HCT116 (cell line): ENCODE data around the gene DDI2. TPM values are rescaled to one million over a fixed set of nuclear protein-coding genes. Genes with fewer than 3 reads are reported as not detected.

ENCODE experiments used
- ATAC-seq: fragments of 200-7000 bp; cut with Tn5 transposase; 2 replicates; pipeline ENCODE4 v1.9.1; 2020; ENCODE audit warnings: mild to moderate bottlenecking, moderate library complexity
- BruUV-seq: library from RNA; stranded (reverse); fragments of 400-500 nt; replicated peaks from 2 replicates; lab custom pipeline; 2021; lab: Mats Ljungman, UMichigan
- CTCF ChIA-PET: fragments of 300-600 bp; sonication (Branson Sonifier 250); formaldehyde crosslinking; loops from one replicate; lab custom pipeline; 2021; ENCODE audit warnings: antibody characterized with exemption; lab: Charles Lee
- POLR2A ChIA-PET: fragments of 300-600, 350-600 bp; sonication (Branson Sonifier 250); formaldehyde crosslinking; loops from one replicate; lab custom pipeline; 2021; ENCODE audit warnings: antibody characterized with exemption; lab: Charles Lee
- RAD21 ChIA-PET, 2 experiments: fragments of 300-600 bp; sonication (Branson Sonifier 250); formaldehyde crosslinking; loops; one replicate each; lab custom pipeline; 2023; ENCODE audit warnings: low total read pairs in 2 of 2; ENCODE audit not compliant: uncharacterized antibody in 2 of 2, unreplicated experiment in 2 of 2, low non-redundant PET in 1 of 2; lab: Charles Lee
- DNase-seq: peaks from one replicate; pipeline ENCODE4 v3.0.0-alpha.2; 2010; ENCODE audit warnings: low read depth, low spot score
- H2AFZ ChIP-seq: fragments of 200-600 bp; shearing (Covaris generic), sonication (generic); 2 replicates; pipeline ENCODE4 v1.6.1; 2017; ENCODE audit warnings: low read depth, mixed run types, mixed read lengths, antibody characterized with exemption, low read length; ENCODE audit not compliant: poor library complexity, severe bottlenecking
- H3K27ac ChIP-seq: 2 replicates; pipeline ENCODE4 v1.5.1; 2012; ENCODE audit warnings: low read depth, low read length
- H3K27me3 ChIP-seq: fragments of 200-600 bp; sonication (generic); 2 replicates; pipeline ENCODE4 v1.6.1; 2016; ENCODE audit warnings: mixed run types, low read length, mixed read lengths; ENCODE audit not compliant: insufficient read depth
- H3K36me3 ChIP-seq, 2 experiments: fragments of 200-500 bp in 1 of 2; fragments of 200-600 bp in 1 of 2; sonication (Bioruptor generic) in 1 of 2; sonication (generic) in 1 of 2; 2 replicates each; pipeline versions ENCODE4 v1.5.1 to v1.6.1; 2014 to 2016; ENCODE audit warnings: low read length in 2 of 2, inconsistent platforms in 1 of 2, mixed read lengths in 1 of 2, mixed run types in 1 of 2; ENCODE audit not compliant: insufficient read depth in 2 of 2, control insufficient read depth in 1 of 2
- H3K4me1 ChIP-seq, 2 experiments: fragments of 200-600 bp in 1 of 2; sonication (generic) in 1 of 2; 2 replicates each; pipeline versions ENCODE4 v1.5.1 to v1.6.1; 2012 to 2017; ENCODE audit warnings: low read length in 2 of 2, inconsistent platforms in 1 of 2, mild to moderate bottlenecking in 1 of 2, mixed read lengths in 1 of 2, mixed run types in 1 of 2, moderate library complexity in 1 of 2; ENCODE audit not compliant: insufficient read depth in 2 of 2, control insufficient read depth in 1 of 2
- H3K4me2 ChIP-seq: fragments of 200-600 bp; sonication (generic); 2 replicates; pipeline ENCODE4 v1.6.1; 2017; ENCODE audit warnings: mixed run types, low read length, mixed read lengths
- H3K4me3 ChIP-seq, 2 experiments: fragments of 200-600 bp in 1 of 2; sonication (generic) in 1 of 2; replicated peaks in 1 of 2; 2 replicates each; pipeline ENCODE4 v1.5.1; 2011 to 2016; ENCODE audit warnings: low read length in 2 of 2, control low read depth in 1 of 2, low read depth in 1 of 2, mild to moderate bottlenecking in 1 of 2, mixed read lengths in 1 of 2, mixed run types in 1 of 2
- H3K79me2 ChIP-seq: fragments of 200-600 bp; sonication (generic); 2 replicates; pipeline ENCODE4 v1.6.1; 2017; ENCODE audit warnings: mild to moderate bottlenecking, mixed run types, low read length, moderate library complexity, mixed read lengths; ENCODE audit not compliant: insufficient read depth
- H3K9ac ChIP-seq: fragments of 200-600 bp; sonication (generic); 2 replicates; pipeline ENCODE4 v1.6.1; 2016; ENCODE audit warnings: low read length, mixed read lengths
- H3K9me2 ChIP-seq: fragments of 200-600 bp; sonication (generic), shearing (Covaris generic); 2 replicates; pipeline ENCODE4 v1.6.1; 2017; ENCODE audit warnings: mixed run types, mild to moderate bottlenecking, moderate library complexity; ENCODE audit not compliant: insufficient read depth
- H3K9me3 ChIP-seq, 2 experiments: fragments of 200-500 bp in 1 of 2; fragments of 200-600 bp in 1 of 2; sonication (Bioruptor generic) in 1 of 2; sonication (generic) in 1 of 2; 2 replicates each; pipeline ENCODE4 v1.6.1; 2014 to 2017; ENCODE audit warnings: low read length in 2 of 2, mixed read lengths in 2 of 2, inconsistent platforms in 1 of 2, low read depth in 1 of 2, mild to moderate bottlenecking in 1 of 2, mixed run types in 1 of 2, moderate library complexity in 1 of 2; ENCODE audit not compliant: control insufficient read depth in 1 of 2, insufficient read depth in 1 of 2
- H4K20me1 ChIP-seq: fragments of 200-600 bp; sonication (generic), shearing (Covaris generic); 2 replicates; pipeline ENCODE4 v1.6.1; 2017; ENCODE audit warnings: mixed run types, mild to moderate bottlenecking, moderate library complexity; ENCODE audit not compliant: insufficient read depth
- ATF3 ChIP-seq: IDR thresholded peaks from 2 replicates; pipeline ENCODE4 v1.6.1; 2012
- ELF1 ChIP-seq: IDR thresholded peaks from 2 replicates; pipeline ENCODE4 v1.6.1; 2012; ENCODE audit warnings: low read depth, borderline replicate concordance
- EZH2 ChIP-seq: fragments of 200-600 bp; sonication (generic); IDR thresholded peaks from 2 replicates; pipeline ENCODE4 v1.6.1; 2017; ENCODE audit warnings: antibody characterized with exemption, mixed run types
- EZH2phosphoT487 ChIP-seq: fragments of 200-600 bp; IDR thresholded peaks from 2 replicates; pipeline ENCODE4 v1.6.1; 2018; ENCODE audit warnings: antibody characterized with exemption, borderline replicate concordance
- MAX ChIP-seq: IDR thresholded peaks from 2 replicates; pipeline ENCODE4 v1.6.1; 2012
- POLR2AphosphoS5 ChIP-seq: IDR thresholded peaks from 2 replicates; pipeline ENCODE4 v1.6.1; 2011; ENCODE audit warnings: mild to moderate bottlenecking, low read depth, low read length, moderate library complexity
- RAD21 ChIP-seq: IDR thresholded peaks from 2 replicates; pipeline ENCODE4 v1.6.1; 2012; ENCODE audit warnings: low read depth, mild to moderate bottlenecking
- SIN3A ChIP-seq: IDR thresholded peaks from 2 replicates; pipeline ENCODE4 v1.6.1; 2012; ENCODE audit warnings: low read depth
- SRF ChIP-seq: IDR thresholded peaks from 2 replicates; pipeline ENCODE4 v1.6.1; 2012; ENCODE audit warnings: low read depth
- TCF7L2 ChIP-seq: IDR thresholded peaks from 2 replicates; pipeline ENCODE4 v1.7.0; 2011; ENCODE audit warnings: borderline replicate concordance, inconsistent platforms; ENCODE audit not compliant: insufficient read depth, insufficient read length; ENCODE audit errors: extremely low read depth
- YY1 ChIP-seq: IDR thresholded peaks from 2 replicates; pipeline ENCODE4 v1.6.1; 2011; ENCODE audit warnings: low read length, low read depth, moderate library complexity, mild to moderate bottlenecking; ENCODE audit not compliant: insufficient replicate concordance; ENCODE audit errors: extremely low read depth
- ZFX ChIP-seq: fragments of 450-650 bp; IDR thresholded peaks from 2 replicates; pipeline ENCODE4 v1.6.1; 2017
- intact Hi-C: fragments of 100-400 bp; cut with micrococcal nuclease; formaldehyde crosslinking; loops from 2 replicates; pipeline ENCODE4 v1.10.0; 2022
- total RNA-seq: library from RNA; stranded (reverse); gene quantifications from one replicate; pipeline ENCODE4 v1.2.1, GENCODE V29; 2021; ENCODE audit not compliant: unreplicated experiment
- TF ChIP-seq, protein P1 (sequence below), 3 experiments: fragments of 200-600 bp in 1 of 3; sonication (generic) in 1 of 3; IDR thresholded peaks in 2 of 3; conservative IDR thresholded peaks in 1 of 3; 2 replicates each; pipeline ENCODE4 v1.5.1; 2012 to 2017; ENCODE audit warnings: low read depth in 2 of 3, low read length in 2 of 3, antibody characterized with exemption in 1 of 3, borderline replicate concordance in 1 of 3, control low read depth in 1 of 3, mild to moderate bottlenecking in 1 of 3, mixed read lengths in 1 of 3, mixed run types in 1 of 3, moderate library complexity in 1 of 3; ENCODE audit not compliant: insufficient read depth in 1 of 3
- TF ChIP-seq, protein P2 (sequence below): IDR thresholded peaks from 2 replicates; pipeline ENCODE4 v1.6.1; 2012; ENCODE audit warnings: low read depth

The DDI2 gene
- total RNA-seq, 1 experiment from 2014 or later = 26.3 TPM

- TF ChIP-seq TCF7L2 (no peak), SRF (no peak), ATF3 (no peak), ZFX (no peak), MAX (no peak), SIN3A (no peak), EZH2 (no peak), POLR2AphosphoS5 (no peak), ELF1 (no peak), YY1 (no peak), EZH2phosphoT487 (no peak), RAD21 (no peak)
- TF ChIP-seq, protein P1, sequence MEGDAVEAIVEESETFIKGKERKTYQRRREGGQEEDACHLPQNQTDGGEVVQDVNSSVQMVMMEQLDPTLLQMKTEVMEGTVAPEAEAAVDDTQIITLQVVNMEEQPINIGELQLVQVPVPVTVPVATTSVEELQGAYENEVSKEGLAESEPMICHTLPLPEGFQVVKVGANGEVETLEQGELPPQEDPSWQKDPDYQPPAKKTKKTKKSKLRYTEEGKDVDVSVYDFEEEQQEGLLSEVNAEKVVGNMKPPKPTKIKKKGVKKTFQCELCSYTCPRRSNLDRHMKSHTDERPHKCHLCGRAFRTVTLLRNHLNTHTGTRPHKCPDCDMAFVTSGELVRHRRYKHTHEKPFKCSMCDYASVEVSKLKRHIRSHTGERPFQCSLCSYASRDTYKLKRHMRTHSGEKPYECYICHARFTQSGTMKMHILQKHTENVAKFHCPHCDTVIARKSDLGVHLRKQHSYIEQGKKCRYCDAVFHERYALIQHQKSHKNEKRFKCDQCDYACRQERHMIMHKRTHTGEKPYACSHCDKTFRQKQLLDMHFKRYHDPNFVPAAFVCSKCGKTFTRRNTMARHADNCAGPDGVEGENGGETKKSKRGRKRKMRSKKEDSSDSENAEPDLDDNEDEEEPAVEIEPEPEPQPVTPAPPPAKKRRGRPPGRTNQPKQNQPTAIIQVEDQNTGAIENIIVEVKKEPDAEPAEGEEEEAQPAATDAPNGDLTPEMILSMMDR (IDR thresholded peaks at IDR 0.05 in 2 of 3, conservative IDR thresholded peaks at IDR 0.05 in 1 of 3; ENCODE audit: borderline replicate concordance in 1 of 3, insufficient read depth in 1 of 3, low read depth in 2 of 3, low read length in 2 of 3) = no peak
- TF ChIP-seq, protein P2, sequence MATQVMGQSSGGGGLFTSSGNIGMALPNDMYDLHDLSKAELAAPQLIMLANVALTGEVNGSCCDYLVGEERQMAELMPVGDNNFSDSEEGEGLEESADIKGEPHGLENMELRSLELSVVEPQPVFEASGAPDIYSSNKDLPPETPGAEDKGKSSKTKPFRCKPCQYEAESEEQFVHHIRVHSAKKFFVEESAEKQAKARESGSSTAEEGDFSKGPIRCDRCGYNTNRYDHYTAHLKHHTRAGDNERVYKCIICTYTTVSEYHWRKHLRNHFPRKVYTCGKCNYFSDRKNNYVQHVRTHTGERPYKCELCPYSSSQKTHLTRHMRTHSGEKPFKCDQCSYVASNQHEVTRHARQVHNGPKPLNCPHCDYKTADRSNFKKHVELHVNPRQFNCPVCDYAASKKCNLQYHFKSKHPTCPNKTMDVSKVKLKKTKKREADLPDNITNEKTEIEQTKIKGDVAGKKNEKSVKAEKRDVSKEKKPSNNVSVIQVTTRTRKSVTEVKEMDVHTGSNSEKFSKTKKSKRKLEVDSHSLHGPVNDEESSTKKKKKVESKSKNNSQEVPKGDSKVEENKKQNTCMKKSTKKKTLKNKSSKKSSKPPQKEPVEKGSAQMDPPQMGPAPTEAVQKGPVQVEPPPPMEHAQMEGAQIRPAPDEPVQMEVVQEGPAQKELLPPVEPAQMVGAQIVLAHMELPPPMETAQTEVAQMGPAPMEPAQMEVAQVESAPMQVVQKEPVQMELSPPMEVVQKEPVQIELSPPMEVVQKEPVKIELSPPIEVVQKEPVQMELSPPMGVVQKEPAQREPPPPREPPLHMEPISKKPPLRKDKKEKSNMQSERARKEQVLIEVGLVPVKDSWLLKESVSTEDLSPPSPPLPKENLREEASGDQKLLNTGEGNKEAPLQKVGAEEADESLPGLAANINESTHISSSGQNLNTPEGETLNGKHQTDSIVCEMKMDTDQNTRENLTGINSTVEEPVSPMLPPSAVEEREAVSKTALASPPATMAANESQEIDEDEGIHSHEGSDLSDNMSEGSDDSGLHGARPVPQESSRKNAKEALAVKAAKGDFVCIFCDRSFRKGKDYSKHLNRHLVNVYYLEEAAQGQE = no peak
- TF ChIP-seq, all 23 proteins: peak for 0
- Histone ChIP-seq H3K79me2 (peaks cover 4% of the 10 kb centered on the region; the same call in 1 of the 2 replicates), H3K4me2 (no peak overlapping the region), H3K9ac (no peak overlapping the region), H3K9me3 (no peaks in the 10 kb centered on the region), H4K20me1 (no peaks in the 10 kb centered on the region; the same call in 1 of the 2 replicates), H3K27me3 (no peaks in the 10 kb centered on the region), H3K27ac (no peak overlapping the region), H3K4me1 (peaks cover 12 to 18% of the 10 kb centered on the region in 2 experiments), H2AFZ (no peak overlapping the region), H3K4me3 (no peak overlapping the region), H3K9me2 (no peaks in the 10 kb centered on the region), H3K36me3 (peaks cover 29 to 58% of the 10 kb centered on the region in 2 experiments)
- ATAC-seq (no peak), DNase-seq (no peak)
- intact Hi-C loops = no loop called here
- ChIA-PET CTCF (no interaction called here), RAD21 (no interaction called here), POLR2A (no interaction called here)
- no TSS peak for BruUV-seq
Observed at GRCh38 chr1:15656464-15656863, 39.2 kb downstream of the DDI2 start.
